ENCODE measurements around the gene SYMPK.

DNA sequence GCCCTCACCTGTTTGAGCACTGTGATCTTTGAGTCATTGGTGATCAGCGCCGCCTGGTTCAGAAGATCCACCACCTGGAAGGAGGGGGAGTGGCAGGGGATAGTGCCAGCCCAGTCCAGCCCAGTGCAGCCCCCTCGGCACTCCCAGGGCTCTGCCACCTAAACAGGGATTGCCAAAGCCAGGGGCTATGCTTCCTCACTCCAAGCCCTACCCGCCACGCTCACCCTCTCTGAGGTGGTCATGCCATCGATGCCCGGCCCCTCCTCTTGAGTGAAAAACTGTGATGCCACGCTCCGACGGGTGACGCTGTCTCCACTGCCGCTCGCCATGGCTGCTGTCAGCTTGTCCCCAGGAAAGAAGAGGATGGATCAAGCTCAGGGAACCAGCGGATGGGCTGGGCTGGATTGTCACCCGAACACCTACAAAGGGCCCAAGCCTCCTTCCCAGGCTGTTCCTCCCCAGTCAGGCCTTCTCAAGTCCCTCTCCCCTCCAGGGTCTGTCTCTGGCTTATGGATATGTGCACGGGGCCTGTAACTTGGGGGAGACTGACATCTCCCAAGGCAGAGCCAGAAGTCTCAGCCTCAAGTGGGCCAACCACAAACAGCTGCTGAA is 8.7 kb downstream of the SYMPK start:
- TF ChIP-seq HOXD13 (CRISPR knock-in tag; IDR thresholded peaks at IDR 0.05; ENCODE audit: borderline replicate concordance) (no peak), HOXA7 (CRISPR knock-in tag; IDR thresholded peaks at IDR 0.05; ENCODE audit: borderline replicate concordance) (no peak), ZBTB21 (tag by site-specific recombination; IDR thresholded peaks at IDR 0.05) (no peak), MEIS1 (CRISPR knock-in tag; IDR thresholded peaks at IDR 0.05; ENCODE audit: borderline replicate concordance) (no peak), YY1 (tag by site-specific recombination; IDR thresholded peaks at IDR 0.05) (no peak), ZNF274 (IDR thresholded peaks at IDR 0.05; ENCODE audit: low read length) (no peak), ZNF274 (tag by site-specific recombination; IDR thresholded peaks at IDR 0.05; ENCODE audit: borderline replicate concordance) (no peak), ZNF585B (tag by site-specific recombination; IDR thresholded peaks at IDR 0.05) (no peak), ZSCAN16 (tag by site-specific recombination; IDR thresholded peaks at IDR 0.05) (no peak), KLF8 (tag by site-specific recombination; IDR thresholded peaks at IDR 0.05) (no peak), GLIS1 (tag by site-specific recombination; IDR thresholded peaks at IDR 0.05) (no peak)
- TF ChIP-seq, protein P1, sequence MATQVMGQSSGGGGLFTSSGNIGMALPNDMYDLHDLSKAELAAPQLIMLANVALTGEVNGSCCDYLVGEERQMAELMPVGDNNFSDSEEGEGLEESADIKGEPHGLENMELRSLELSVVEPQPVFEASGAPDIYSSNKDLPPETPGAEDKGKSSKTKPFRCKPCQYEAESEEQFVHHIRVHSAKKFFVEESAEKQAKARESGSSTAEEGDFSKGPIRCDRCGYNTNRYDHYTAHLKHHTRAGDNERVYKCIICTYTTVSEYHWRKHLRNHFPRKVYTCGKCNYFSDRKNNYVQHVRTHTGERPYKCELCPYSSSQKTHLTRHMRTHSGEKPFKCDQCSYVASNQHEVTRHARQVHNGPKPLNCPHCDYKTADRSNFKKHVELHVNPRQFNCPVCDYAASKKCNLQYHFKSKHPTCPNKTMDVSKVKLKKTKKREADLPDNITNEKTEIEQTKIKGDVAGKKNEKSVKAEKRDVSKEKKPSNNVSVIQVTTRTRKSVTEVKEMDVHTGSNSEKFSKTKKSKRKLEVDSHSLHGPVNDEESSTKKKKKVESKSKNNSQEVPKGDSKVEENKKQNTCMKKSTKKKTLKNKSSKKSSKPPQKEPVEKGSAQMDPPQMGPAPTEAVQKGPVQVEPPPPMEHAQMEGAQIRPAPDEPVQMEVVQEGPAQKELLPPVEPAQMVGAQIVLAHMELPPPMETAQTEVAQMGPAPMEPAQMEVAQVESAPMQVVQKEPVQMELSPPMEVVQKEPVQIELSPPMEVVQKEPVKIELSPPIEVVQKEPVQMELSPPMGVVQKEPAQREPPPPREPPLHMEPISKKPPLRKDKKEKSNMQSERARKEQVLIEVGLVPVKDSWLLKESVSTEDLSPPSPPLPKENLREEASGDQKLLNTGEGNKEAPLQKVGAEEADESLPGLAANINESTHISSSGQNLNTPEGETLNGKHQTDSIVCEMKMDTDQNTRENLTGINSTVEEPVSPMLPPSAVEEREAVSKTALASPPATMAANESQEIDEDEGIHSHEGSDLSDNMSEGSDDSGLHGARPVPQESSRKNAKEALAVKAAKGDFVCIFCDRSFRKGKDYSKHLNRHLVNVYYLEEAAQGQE (tag by site-specific recombination; IDR thresholded peaks at IDR 0.05): no peak
- TF ChIP-seq, protein P2, sequence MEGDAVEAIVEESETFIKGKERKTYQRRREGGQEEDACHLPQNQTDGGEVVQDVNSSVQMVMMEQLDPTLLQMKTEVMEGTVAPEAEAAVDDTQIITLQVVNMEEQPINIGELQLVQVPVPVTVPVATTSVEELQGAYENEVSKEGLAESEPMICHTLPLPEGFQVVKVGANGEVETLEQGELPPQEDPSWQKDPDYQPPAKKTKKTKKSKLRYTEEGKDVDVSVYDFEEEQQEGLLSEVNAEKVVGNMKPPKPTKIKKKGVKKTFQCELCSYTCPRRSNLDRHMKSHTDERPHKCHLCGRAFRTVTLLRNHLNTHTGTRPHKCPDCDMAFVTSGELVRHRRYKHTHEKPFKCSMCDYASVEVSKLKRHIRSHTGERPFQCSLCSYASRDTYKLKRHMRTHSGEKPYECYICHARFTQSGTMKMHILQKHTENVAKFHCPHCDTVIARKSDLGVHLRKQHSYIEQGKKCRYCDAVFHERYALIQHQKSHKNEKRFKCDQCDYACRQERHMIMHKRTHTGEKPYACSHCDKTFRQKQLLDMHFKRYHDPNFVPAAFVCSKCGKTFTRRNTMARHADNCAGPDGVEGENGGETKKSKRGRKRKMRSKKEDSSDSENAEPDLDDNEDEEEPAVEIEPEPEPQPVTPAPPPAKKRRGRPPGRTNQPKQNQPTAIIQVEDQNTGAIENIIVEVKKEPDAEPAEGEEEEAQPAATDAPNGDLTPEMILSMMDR (tag by site-specific recombination; IDR thresholded peaks at IDR 0.05): no peak
- TF ChIP-seq, protein P3, sequence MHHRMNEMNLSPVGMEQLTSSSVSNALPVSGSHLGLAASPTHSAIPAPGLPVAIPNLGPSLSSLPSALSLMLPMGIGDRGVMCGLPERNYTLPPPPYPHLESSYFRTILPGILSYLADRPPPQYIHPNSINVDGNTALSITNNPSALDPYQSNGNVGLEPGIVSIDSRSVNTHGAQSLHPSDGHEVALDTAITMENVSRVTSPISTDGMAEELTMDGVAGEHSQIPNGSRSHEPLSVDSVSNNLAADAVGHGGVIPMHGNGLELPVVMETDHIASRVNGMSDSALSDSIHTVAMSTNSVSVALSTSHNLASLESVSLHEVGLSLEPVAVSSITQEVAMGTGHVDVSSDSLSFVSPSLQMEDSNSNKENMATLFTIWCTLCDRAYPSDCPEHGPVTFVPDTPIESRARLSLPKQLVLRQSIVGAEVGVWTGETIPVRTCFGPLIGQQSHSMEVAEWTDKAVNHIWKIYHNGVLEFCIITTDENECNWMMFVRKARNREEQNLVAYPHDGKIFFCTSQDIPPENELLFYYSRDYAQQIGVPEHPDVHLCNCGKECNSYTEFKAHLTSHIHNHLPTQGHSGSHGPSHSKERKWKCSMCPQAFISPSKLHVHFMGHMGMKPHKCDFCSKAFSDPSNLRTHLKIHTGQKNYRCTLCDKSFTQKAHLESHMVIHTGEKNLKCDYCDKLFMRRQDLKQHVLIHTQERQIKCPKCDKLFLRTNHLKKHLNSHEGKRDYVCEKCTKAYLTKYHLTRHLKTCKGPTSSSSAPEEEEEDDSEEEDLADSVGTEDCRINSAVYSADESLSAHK (tag by site-specific recombination; IDR thresholded peaks at IDR 0.05): no peak

Measured in HEK293 (cell line).